ENCODE data around the gene NDUFS1. TPM values are rescaled to one million over a fixed set of nuclear protein-coding genes. Genes with fewer than 3 reads are reported as not detected.

The NDUFS1 gene
- total and polyA plus RNA-seq, 10 of the 15 experiments (the other 5 are each of a cell fraction or from before 2014, with no cell fraction given): 62.6 to 108 (median 90.4) TPM

GRCh38 chr2:206098471-206098870 is 60.8 kb downstream of the NDUFS1 start:
- WGBS (ENCODE audit: insufficient coverage, insufficient replicate concordance, low lambda C conversion rate, missing lambda C conversion rate): 72% methylated on average over 9 of the region's 9 CpGs
- Histone ChIP-seq H3K27me3 (replicated peaks in 1 of 2; ENCODE audit: control insufficient read depth in 2 of 2, insufficient read depth in 2 of 2, low read length in 1 of 2) (no peaks in the 10 kb centered on the region), H3K9ac (ENCODE audit: control insufficient read depth, insufficient read depth, low read length) (no peak overlapping the region), H3K4me3 (no peak overlapping the region), H3K4me2 (ENCODE audit: control insufficient read depth, insufficient read depth) (no peak overlapping the region), H3K4me1 (ENCODE audit: control insufficient read depth, insufficient read depth, low read length) (no peaks in the 10 kb centered on the region), H2AFZ (ENCODE audit: control insufficient read depth, low read depth, low read length) (no peak overlapping the region), H3K27ac (ENCODE audit: control insufficient read depth, insufficient read depth) (no peak overlapping the region), H3K79me2 (ENCODE audit: control insufficient read depth, insufficient read depth, low read length) (no peaks in the 10 kb centered on the region), H3K36me3 (ENCODE audit: control insufficient read depth in 2 of 2, insufficient read depth in 2 of 2, low read length in 1 of 2) (no peaks in the 10 kb centered on the region), H4K20me1 (ENCODE audit: control insufficient read depth, insufficient read depth) (no peaks in the 10 kb centered on the region), H3K9me3 (replicated peaks; ENCODE audit: control insufficient read depth, insufficient read depth, low read length) (no peaks in the 10 kb centered on the region)
- ChIA-PET SMC1A (ENCODE audit: uncharacterized antibody, unreplicated experiment) (interaction anchor here (2.8 kb wide), 1 partner anchor 11 kb away, joined by 20 read pairs; the partner anchor contains the start of gene INO80D), CTCF (no interaction called here), RAD21 (ENCODE audit: unreplicated experiment) (no interaction called here), POLR2A (no interaction called here)
- ATAC-seq (no peak), DNase-seq (ENCODE audit: low read depth, low spot score) (no peak), FAIRE-seq (no peak)
- in situ Hi-C loops (cut with MboI) (no loop called here), intact Hi-C loops (cut with micrococcal nuclease; ENCODE audit: unreplicated experiment) (no loop called here)
- TF ChIP-seq NFIC (IDR thresholded peaks at IDR 0.05; ENCODE audit: low read depth, low read length) (no peak), BCLAF1 (IDR thresholded peaks at IDR 0.05) (no peak), NFYA (IDR thresholded peaks at IDR 0.05; ENCODE audit: borderline replicate concordance, low read depth, low read length) (no peak), BMI1 (IDR thresholded peaks at IDR 0.05; ENCODE audit: borderline replicate concordance) (no peak), JUNB (IDR thresholded peaks at IDR 0.05) (no peak), ZSCAN29 (IDR thresholded peaks at IDR 0.05) (no peak), HDAC6 (IDR thresholded peaks at IDR 0.05; ENCODE audit: unreplicated experiment) (no peak), CUX1 (IDR thresholded peaks at IDR 0.05; ENCODE audit: insufficient replicate concordance, low read depth, low read length) (no peak), FOXK2 (IDR thresholded peaks at IDR 0.05) (no peak), ATF3 (IDR thresholded peaks at IDR 0.05; ENCODE audit: borderline replicate concordance, extremely low read depth, low read depth, low read length) (no peak), POLR2AphosphoS2 (IDR thresholded peaks at IDR 0.05; ENCODE audit: low read depth, low read length) (no peak), BCL11A (IDR thresholded peaks at IDR 0.05; ENCODE audit: low read depth, low read length) (no peak), RB1 (IDR thresholded peaks at IDR 0.05; ENCODE audit: borderline replicate concordance) (no peak)
- BruUV-seq (replicated peaks): no TSS peak

Data from GM12878 (cell line).